Neutrophil (primary cell): Measurements from ENCODE around the gene TBC1D22A.

Experiments
- H3K27ac ChIP-seq: fragments of 200-600 bp; sonication (generic); 2 replicates; pipeline ENCODE4 v1.5.1; 2016; ENCODE audit warnings: mild to moderate bottlenecking, moderate library complexity
- H3K27me3 ChIP-seq: fragments of 200-600 bp; sonication (generic); 2 replicates; pipeline ENCODE4 v1.6.0; 2016; ENCODE audit warnings: mild to moderate bottlenecking
- H3K36me3 ChIP-seq: fragments of 200-600 bp; sonication (generic); 2 replicates; pipeline ENCODE4 v1.5.1; 2017
- H3K4me1 ChIP-seq, 2 experiments: fragments of 200-600 bp in 1 of 2; sonication (generic) in 1 of 2; 1 replicate in 1 of 2; 2 replicates in 1 of 2; pipeline versions ENCODE4 v1.5.1 to v1.6.1; 2013 to 2016; ENCODE audit warnings: low read depth in 1 of 2, low read length in 1 of 2, mild to moderate bottlenecking in 1 of 2, moderate library complexity in 1 of 2; ENCODE audit not compliant: control insufficient read depth in 1 of 2, insufficient read depth in 1 of 2
- H3K4me3 ChIP-seq, 2 experiments: fragments of 200-600 bp in 1 of 2; sonication (generic) in 1 of 2; 1 replicate in 1 of 2; 2 replicates in 1 of 2; pipeline ENCODE4 v1.5.1; 2013 to 2016; ENCODE audit warnings: low read depth in 1 of 2, low read length in 1 of 2, mild to moderate bottlenecking in 1 of 2, moderate library complexity in 1 of 2
- H3K9me3 ChIP-seq: fragments of 200-600 bp; sonication (generic); 2 replicates; pipeline ENCODE4 v1.5.1; 2016
- CTCF ChIP-seq: fragments of 200-600 bp; sonication (generic); IDR thresholded peaks from 2 replicates; pipeline ENCODE4 v1.5.1; 2016; ENCODE audit warnings: antibody characterized with exemption

Gene TBC1D22A

GRCh38 chr22:47100019-47100418 is 337.6 kb downstream of the TBC1D22A start:
- TF ChIP-seq CTCF, result no peak
- no peaks in the 10 kb centered on the region for H3K4me1 ChIP-seq
- no peak overlapping the region for H3K27ac ChIP-seq
- H3K36me3 ChIP-seq, result peaks cover 3% of the 10 kb centered on the region
- H3K9me3 ChIP-seq, result no peaks in the 10 kb centered on the region
- H3K27me3 ChIP-seq, result no peaks in the 10 kb centered on the region
- H3K4me3 ChIP-seq, result no peak overlapping the region

GRCh38 chr22:47100646-47101200 is 338.3 kb downstream of the TBC1D22A start:
- no peak overlapping the region for H3K27ac ChIP-seq
- H3K9me3 ChIP-seq, result no peaks in the 10 kb centered on the region
- H3K27me3 ChIP-seq, result no peaks in the 10 kb centered on the region
- no peak for TF ChIP-seq CTCF
- no peaks in the 10 kb centered on the region for H3K4me1 ChIP-seq
- no peak overlapping the region for H3K4me3 ChIP-seq
- peaks cover 3% of the 10 kb centered on the region for H3K36me3 ChIP-seq

GRCh38 chr22:47101321-47101885 is 339.0 kb downstream of the TBC1D22A start:
- H3K27ac ChIP-seq, result no peak overlapping the region
- no peaks in the 10 kb centered on the region for H3K9me3 ChIP-seq
- TF ChIP-seq CTCF, result no peak
- H3K36me3 ChIP-seq, result peaks cover 3% of the 10 kb centered on the region
- no peak overlapping the region for H3K4me3 ChIP-seq
- H3K4me1 ChIP-seq, result no peaks in the 10 kb centered on the region
- no peaks in the 10 kb centered on the region for H3K27me3 ChIP-seq

- H3K4me3 ChIP-seq, result no peak overlapping the region
- no peak for TF ChIP-seq CTCF
- no peaks in the 10 kb centered on the region for H3K9me3 ChIP-seq
- H3K27me3 ChIP-seq, result no peaks in the 10 kb centered on the region
- H3K4me1 ChIP-seq, result no peaks in the 10 kb centered on the region
- H3K27ac ChIP-seq, result no peak overlapping the region
- H3K36me3 ChIP-seq, result peaks cover 3% of the 10 kb centered on the region
These were observed 339.6 kb downstream of the TBC1D22A start for GRCh38 chr22:47102081-47102480.

GRCh38 chr22:47102648-47103047 is 340.2 kb downstream of the TBC1D22A start:
- Histone ChIP-seq H3K27ac (no peak overlapping the region), H3K27me3 (no peaks in the 10 kb centered on the region), H3K4me3 (no peak overlapping the region), H3K36me3 (peaks cover 3% of the 10 kb centered on the region), H3K9me3 (no peaks in the 10 kb centered on the region), H3K4me1 (no peaks in the 10 kb centered on the region)
- no peak for TF ChIP-seq CTCF
